HG02763 (cell line): ENCODE measurements around the gene TSPAN14.
"Not testable (repeated sequence)": the region's sequence is repeated elsewhere in the genome, so short reads cannot be mapped to it uniquely, and the experiment has no call there.

Source experiments
- ATAC-seq: cut with Tn5 transposase; IDR thresholded peaks from one replicate; pipeline ENCODE4 v1.9.1; 2021; ENCODE audit warnings: mild to moderate bottlenecking, moderate library complexity; ENCODE audit not compliant: unreplicated experiment

The TSPAN14 gene, protein sequence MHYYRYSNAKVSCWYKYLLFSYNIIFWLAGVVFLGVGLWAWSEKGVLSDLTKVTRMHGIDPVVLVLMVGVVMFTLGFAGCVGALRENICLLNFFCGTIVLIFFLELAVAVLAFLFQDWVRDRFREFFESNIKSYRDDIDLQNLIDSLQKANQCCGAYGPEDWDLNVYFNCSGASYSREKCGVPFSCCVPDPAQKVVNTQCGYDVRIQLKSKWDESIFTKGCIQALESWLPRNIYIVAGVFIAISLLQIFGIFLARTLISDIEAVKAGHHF

DNA sequence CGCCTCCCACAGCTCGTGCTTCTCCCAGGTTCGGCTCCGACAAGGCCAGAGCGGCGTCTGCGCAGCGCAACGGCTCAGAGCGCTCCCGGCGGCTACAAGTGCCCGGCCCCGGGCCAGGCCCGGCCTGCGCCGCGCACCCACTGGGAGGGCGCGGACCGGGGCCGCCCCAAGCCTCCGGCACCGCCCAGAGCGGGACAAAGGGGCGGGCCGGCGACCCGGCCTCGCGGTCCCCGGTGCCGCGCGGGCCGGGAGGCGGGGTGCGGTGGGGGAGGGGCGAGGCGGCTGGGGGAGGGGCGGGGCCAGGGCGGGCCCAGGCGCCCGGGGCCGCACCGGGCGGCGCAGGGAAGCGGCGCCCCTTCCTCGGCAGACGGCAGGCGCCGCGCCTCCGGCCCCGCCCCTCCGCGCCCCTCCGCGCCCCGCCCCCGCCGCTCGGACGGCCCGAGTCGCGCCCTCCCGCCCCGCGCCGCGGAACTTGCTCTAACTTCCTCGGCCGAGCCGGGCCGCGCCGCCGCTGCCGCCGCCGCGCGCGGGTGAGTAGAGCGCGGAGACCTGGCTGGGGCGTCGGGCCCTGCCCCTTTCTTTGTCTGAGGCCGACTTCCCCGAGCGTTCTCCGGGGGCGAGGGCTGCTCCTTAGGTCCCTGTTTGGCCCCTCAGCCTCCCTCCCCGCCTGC is at the start of gene TSPAN14:
Gene TSPAN14, plus strand, starts transcription at position 469 of the 671 bp plus-strand sequence. CDS start 34,924 bp downstream, outside the sequence.
- peak; percentile 69 for ATAC-seq

GRCh38 chr10:80405035-80405434 is 49.1 kb upstream of the TSPAN14 start:
- no peak for ATAC-seq

DNA sequence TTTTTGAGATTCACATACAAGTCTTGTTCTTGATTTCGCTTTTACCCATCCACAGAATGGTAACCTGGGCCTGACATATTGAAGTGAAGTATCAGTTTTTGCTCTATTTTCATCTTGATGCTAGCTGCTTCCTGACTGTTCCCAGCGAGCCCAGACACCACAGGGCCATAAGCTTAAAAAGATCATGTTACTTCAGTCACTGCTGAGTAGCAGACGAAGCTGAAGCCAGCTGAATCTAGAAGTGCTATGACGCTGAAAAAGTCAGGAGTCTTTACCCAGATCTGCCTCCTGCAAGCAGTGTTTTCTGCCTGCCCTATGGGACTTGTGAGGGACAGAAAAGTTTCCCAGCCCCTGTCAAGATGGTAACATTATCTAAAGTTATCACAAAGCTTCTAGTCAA is 48.5 kb upstream of the TSPAN14 start:
- ATAC-seq: no peak

- no peak for ATAC-seq
Observed at GRCh38 chr10:80406204-80406603, 47.9 kb upstream of the TSPAN14 start.

DNA sequence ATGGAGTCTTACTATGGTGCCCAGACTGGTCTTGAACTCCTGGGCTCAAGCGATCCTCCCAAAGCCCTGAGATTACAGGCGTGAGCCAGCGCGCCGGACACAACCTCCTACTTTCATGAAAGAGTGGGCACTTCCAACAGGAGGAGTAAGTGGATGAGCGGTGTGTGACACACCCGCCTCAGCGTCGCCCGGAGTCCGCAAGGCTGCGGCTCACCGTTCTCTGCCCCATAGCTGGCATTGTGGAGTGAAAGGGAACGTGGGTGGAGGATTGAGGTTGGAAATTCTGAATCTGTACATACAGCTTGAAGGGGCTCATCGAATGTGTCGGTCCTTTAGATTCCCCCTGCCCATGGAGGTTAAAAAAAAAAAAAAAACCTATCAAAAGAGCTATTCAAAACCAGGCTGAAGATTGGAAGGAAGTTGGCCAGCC is 46.3 kb upstream of the TSPAN14 start:
- ATAC-seq: peak; percentile 18

DNA sequence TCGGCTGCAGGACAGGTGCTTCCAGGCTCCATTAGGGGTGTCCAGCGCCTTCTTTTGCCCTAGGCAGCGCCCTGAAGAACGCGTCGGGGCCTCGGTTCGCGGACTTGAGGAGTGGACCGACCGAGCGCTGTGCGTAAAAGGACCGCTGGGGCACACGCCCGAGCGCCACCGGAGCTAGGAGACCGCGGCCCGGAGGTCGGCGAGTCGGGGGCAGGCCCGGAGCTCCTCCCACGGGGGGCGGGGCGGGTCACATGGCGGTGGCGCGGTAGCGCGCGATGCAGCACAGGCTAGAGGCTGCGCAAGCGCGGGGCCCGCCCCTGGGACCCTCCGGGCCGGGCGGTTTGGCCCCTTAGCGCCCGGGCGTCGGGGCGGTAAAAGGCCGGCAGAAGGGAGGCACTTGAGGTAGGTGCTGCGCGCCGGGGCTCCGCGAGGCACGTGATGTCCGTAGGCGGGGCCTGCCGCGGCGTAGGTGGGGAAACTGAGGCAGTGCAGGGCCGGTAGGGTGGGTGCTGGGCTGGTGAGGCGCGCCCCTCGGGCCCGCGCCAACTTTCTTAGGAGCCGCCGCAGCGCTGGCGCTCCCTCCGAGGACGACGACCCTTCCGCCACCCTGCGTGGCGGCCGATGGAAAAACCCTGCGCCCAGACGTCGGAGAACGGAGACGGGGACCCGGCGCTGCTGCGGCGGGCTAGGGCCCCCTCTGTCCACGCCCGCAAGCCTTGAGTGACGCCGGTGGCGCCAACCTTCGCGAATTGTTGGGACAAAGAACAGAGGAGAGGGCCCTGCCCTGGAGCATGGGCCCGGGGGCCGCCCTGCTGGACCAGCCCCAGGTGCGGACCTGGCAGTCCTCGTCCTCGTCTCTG is 45.6 kb upstream of the TSPAN14 start, which contains the start of gene PRXL2A:
Gene PRXL2A, plus strand, starts transcription at position 310 of the 860 bp plus-strand sequence. CDS start 11,917 bp downstream, outside the sequence.
- ATAC-seq: peak; percentile 94

GRCh38 chr10:80409121-80409520 is 45.0 kb upstream of the TSPAN14 start:
- no peak for ATAC-seq

DNA sequence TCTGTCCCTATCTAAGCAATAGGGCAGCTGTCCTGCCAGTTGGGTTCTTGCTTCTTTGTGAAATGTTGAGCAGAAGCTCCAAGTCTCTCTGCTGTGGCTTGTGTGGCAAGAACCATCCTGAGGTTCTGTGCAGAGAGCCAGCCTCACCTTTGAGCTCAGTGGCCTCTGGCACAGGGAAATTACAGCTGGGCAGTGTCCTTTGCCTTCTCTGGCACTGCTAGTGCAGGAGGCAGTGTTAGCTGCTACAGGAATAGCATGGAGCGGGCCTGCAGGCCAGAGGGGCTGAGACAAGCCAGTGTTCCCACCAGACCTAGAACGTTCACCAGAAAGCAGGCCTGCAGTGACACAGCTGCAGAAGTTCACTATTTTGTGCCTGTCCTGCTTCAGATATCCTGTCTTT is 44.0 kb upstream of the TSPAN14 start:
- no peak for ATAC-seq

- ATAC-seq: no peak
Observed at GRCh38 chr10:80410578-80411145, 43.4 kb upstream of the TSPAN14 start.

DNA sequence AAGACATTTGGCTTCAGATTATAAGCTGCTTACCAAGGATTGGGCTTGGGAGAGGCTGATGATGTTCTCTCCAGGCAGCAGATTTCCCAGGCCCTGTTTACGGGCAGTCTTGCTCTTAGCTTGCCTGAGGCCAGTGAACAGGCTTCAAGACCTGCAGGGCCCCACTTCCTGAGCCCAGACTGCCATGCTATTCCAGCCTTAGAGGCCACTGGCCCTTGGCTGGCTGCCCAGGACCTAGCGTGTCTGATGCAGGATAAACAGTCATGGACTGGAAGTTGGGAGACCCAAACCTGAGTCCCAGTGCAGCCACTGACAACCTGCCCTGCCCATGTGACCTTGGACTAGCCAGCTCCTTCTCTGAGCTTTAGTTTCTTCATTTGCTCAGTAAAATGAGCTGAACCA is 42.8 kb upstream of the TSPAN14 start:
- no peak for ATAC-seq

- ATAC-seq: no peak
Observed at GRCh38 chr10:80411681-80412220, 42.4 kb upstream of the TSPAN14 start.

DNA sequence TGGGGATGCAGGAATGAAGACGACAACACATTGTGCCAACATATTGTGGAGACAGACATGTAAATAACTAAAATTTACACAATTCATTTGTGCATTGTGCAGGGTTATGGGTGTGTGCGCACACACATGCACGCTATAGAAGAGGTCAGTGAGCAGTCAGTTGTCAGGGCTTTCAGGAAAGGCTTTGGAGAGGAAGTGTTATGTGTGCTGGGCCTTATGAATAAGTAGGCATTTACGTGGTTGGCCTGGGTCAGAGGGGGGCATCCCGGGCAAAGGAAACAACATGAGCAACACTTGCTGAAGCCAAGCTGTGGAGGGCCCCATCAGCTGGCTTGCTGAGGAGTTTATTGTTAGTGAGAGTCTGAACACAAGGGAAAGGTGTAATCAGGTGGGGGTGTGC is 41.6 kb upstream of the TSPAN14 start:
- ATAC-seq: no peak

DNA sequence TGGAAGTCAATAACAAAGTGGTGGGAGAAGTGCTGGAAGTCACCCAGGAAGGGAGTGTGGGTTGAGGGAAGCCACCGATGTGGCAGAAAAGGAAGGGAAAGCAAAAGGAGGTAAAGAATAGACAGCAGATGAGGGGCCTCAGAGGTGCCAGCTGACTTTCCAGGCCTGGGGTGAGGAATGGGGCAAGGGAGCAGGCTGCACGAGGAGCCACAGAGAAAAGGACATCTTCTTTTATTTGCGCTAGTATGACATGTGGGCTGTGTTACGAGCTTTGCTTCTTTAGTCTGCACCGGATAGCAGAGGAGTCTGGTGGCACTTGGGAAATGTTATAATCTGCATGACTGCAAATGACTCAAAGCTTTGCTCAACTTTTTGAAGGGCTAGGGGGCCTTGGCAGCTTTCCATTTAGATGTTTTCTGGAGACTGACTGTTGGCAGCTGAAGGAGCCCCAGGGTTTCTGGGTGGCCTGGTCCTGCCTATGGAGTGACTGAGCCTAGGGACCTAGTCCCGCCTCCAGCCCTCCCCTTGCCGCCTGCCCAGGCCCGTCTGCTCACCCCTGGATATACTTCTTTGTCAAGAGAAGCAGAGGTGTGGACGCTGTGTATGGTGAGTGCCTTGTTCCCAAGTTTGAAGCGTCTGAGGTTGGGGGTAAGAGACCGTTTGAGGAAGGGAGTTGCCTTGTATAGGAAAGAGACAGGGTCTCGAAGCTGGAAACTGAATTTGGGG is 40.7 kb upstream of the TSPAN14 start:
- no peak for ATAC-seq

DNA sequence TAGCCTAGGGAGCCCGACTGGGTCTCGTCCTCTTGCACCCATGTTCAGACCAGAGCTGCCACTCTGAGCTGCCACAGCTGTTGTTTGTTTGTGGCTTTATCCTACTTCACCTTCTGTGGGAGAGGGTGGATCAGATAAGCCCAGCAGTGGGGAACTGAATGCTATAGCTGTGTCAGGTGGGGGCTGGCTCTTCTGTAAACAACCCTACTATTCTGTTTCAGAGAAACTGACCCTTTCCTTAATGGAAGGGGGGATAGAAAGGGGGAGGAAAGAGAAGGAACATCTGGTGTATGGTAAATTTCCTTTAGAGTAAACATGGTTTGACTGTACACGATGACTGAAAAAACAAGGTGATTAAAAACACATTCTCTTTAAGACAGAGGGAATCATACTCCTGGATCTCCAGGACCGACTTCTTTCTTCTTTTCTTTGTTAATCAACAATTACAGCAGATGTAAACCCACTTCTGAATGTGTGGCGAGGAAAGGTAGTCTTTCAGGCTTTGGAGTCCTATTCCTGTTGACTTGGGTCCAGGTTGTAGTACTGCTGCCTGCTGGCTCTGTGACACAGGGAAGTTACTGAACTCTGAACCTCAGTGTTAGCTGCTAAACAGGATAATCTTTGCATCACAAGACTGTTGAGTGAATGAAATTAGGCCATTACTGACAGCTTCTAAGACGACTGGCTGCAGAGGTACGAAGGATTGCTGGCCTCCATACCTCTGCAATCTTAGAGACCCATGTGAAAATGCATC is 39.8 kb upstream of the TSPAN14 start:
- ATAC-seq: no peak

DNA sequence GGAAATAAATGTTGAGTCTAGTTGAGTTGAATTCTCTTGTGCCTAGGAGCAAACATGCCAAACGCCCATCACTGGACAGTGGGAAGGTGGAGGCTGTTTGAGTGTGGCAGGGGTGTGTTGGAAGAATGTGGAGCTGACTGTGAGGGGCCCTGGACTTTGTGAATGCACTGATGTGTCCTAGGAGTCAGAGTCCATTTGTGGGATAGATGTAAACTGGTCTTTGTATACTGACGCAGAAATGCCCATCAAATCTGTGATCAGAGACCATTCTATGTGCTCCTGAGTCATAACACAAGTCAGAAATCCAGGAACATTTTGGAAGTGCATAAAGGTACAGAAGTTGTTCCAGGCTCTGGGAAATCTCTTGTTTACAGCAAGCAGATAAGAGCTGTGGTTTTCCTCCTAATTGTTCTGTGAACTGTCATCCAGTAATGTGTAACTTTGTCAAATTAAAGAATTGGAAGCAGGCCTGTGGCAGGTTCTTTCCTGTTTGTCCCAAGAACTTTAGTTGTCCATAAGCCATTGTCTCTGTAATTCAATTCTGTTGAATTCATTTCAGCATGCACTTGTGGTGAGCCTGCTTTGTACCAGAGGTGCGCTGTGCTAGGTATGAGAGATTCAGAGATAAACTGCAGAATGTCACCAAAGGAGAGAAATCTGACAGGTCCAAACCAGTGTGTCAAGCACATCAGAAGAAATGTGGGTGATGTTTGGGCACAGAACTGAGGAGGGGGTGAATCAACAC is 38.2 kb upstream of the TSPAN14 start:
- no peak for ATAC-seq

DNA sequence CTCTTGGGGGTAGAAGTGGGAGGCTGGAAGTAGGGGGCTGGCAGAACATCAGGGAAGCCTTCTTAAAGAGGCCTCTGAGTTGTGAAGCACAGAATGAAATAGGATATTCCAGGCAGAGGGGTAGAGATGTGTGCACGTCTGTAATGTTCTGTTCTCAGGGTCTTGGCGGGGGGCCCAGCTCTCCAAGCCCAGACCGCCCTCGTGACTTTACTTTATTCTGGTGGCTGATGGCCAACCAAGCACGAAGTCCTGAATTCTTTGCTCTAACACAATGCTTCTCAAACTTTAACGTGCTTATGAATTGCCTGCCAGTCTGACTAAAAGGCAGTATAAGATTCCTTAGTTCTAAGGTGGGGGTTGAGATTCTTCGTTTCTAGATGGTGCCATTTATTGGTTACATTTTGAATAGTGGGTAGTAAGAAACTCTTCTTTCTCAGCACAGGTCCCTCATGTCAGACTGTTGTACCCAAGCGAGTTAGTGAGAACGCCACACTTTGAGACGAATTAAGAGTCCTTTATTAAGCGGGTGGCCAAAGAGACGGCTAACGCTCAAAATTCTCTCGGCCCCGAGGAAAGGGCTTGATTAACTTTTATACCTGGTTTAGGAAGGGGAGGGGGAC is 37.5 kb upstream of the TSPAN14 start:
- no peak for ATAC-seq

DNA sequence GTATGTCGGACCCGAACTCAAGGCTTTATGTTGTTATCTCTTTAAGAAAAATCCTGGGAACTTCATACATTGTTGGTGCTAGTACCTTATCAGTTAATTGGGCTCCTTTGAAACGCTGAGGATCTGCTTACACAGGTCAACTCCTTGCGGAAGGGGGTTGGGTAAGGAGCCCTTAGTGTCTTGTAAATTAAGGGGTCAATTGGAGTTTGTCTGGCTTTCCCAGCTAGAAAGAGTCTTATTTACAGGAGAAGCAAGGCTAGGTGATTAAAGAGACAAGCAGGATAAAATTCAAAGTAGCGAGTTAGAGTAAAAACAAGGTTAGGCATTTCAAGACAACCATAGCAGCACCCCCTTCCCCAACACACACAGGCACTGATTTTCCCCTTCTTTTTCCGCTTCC is 36.9 kb upstream of the TSPAN14 start:
- ATAC-seq: not testable (repeated sequence)

DNA sequence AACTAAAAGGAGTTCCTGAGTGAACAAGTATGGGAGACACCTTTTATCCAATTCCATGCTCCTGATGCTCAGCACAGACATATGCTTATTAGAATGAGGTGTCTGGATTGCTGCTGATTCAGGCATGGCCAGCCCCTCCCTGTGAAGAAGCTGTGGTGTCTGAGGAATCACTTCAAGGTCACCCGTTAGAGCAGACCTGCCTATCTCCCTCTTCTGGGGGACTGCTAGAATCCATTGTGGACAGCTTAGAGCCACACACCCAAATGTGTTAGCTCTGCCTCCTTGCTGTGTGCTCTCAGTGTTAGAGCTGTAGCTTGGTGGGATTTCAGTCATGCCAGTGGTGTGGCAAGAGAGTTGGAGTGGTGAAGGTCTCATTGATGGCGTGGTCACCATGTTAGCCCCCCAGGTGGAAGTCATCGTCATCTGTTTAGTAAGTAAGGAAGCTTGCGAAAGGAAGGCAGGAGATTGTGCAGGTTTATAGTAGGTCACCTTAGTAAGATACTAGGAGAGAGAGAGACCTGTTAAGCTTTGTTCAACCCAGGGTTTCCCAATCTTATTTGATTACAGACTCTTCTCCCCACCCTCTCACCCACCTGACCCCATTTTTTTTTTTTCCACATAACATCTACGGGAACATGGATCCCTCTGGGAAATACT is 32.9 kb upstream of the TSPAN14 start:
- peak; percentile 17 for ATAC-seq
